GM21737 (cell line): ENCODE data around the gene UPB1.

Source experiments
- ATAC-seq: cut with Tn5 transposase; IDR thresholded peaks from one replicate; pipeline ENCODE4 v1.9.1; 2021; ENCODE audit warnings: mild to moderate bottlenecking, moderate library complexity; ENCODE audit not compliant: unreplicated experiment

Gene UPB1

DNA sequence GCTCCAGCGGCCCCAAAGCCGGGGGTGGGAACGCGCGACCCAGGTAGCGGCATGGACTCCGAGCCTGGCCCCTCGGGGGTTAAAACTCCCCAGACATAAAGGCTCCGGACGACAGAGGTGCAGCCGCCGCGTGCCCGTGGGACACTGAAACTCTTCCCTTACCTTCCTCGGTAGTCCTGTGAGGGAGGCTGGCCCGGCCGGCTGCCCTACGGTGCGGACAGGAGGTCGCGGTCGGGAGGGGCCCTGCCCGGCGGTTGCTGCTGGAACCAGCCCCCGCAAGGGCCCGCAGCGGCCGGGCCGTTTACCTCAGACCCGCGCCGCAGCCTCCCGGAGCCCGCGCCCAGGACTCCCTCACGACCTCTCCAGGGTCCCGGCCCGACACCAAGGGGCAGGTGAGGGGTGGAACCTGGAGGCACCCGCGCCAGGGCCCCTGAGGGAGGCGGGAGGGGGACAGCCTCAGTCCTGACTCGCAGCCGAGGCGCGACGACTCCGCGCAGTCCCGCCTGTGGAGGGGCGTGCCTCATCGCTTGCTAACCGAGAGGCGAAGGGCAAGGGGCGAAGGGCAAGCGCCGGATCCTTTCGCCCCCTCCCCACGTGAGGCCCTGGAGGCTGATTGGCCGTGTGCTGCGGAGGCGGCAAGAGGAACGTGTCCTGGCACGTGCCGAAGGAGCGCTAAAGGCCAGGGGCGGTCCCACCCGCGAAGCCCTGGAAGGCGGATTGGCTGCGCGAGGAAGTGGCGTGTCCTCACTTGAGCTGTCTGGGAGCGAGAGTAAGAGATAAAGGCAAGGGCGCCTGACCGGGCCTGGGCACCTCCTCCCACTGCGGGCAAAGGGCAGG, at the start of gene UPB1:
TSS of gene UPB1 (plus strand) at position 805 of the 837 bp plus-strand sequence. CDS start 72 bp downstream, outside the sequence.
- ATAC-seq: no peak

DNA sequence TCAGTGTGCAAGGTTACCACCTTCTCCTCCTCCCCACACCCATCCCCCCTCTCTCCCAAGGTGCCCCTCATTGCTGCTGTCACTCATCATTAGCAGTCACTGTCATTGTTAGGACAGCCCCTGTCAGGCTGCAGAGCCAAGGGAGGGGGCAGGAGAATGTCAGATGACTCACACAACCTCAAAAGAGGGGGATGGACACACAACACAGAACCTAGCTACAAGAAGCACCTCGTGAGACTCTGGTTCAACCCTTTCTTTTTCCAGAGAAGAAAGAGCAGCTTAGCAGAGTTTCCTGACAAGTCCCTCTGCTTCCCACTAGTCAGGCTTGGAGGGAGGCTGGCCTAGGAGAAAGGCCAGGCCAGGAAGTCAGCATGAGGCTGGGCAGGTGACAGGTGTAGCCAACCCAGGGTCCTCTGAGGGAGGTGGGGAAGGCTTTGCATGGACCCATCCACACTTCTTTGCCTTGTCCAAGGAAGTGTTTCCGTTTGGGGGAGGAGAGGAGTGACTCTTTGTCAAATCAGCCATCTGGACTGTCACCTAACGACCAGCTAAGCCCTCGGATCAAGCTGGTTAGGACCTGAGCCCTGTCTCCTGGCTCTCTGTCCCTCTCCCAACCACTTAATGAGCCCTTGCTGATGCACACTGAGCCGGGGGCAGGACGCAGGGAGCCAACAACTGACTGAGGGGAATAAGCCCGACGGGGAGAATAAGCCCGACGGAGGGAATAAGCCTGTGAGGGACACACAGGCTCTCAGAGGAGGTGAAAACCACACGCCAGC, 49.5 kb upstream of the UPB1 start:
- ATAC-seq: no peak

DNA sequence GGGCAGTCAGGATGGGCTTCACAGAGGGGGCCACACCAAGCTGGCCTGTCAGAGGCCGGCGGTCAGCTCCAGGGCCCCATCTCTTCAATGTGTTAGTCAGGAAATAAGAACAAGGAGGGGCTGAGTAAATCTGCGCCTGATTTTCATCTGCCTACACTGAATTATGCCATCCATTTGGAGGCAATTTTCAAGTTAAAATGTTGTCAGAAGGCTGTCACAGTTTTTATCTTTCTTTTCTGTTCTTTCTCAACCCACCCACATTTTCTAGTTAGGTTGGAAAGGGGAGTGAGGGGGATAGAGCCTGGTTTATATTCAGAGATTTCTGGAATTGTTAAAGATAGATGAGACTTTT, 48.9 kb upstream of the UPB1 start:
- no peak for ATAC-seq

DNA sequence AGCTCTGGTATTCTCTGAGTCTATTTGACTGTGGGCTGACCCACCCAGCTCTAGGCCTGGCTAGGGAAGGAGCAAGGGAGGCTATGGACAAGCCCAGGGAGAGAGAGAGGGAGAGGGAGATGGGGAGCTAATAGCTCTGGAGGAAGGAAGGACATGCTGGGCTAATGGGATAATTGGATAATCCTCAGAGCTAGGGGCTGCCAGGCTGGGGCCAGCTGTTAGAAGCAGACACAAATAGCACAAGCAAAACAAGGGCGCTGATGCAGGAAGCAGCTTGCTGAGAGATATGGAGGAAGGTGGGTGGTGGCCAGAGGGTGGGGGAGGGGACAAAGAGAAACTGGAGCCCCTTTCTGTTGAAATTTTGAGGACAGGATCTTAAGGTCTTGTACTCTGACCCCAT, 44.5 kb upstream of the UPB1 start:
- ATAC-seq: no peak

DNA sequence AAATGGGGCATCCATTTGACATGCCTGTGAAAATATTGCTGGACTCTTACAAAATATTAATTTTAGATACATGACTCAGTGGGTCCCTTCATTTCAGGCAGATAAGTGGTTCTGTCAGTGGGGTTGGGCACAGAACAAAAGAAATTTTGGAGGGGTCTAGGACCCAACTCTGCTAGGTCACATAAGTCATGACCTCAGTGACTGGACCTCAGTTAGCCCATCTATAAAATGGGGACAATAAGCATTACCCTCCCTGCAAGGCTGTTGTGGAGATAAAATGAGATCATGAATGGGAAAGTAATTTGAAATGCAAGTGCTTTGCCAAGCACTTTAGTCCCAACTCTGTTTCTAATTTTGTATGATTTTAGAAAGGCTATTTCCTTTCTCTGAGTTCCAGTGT, 44.0 kb upstream of the UPB1 start:
- no peak for ATAC-seq

DNA sequence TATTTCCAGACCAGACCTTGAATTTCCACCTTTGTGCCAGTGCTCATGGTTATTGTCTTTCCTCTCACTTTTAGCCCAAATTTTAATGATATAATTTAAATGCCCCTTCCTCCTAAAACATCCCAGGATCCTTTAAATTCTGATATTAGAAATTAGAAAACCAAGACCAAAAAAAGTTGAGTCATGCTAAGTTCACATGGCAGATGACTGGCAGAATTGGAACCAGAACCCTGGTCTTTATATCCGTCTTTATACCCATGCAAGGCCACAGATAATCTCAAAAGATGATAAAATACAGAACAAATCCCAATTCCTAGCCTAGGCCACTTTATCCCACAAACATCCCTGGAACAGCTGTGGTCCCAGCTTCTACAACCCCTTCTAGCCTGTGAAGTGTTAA, 41.3 kb upstream of the UPB1 start:
- ATAC-seq: no peak

DNA sequence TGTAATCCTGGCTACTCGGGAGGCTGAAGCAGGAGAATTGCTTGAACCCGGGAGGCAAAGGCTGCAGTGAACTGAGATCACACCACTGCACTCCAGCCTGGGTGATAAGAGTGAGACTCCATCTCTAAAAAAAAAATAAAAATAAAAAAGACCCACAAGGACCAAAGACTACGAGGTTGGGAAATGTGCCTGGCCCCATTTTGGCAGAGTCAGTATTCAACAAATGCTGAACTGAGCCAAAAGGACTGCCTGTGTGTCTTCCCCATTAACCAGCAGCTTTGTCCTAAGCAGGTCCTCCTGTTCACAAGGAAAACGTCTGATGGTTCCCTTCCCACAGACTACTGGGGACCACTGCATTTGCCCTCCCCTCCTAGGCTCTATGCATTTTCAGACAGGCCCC, 40.1 kb upstream of the UPB1 start:
- no peak for ATAC-seq

DNA sequence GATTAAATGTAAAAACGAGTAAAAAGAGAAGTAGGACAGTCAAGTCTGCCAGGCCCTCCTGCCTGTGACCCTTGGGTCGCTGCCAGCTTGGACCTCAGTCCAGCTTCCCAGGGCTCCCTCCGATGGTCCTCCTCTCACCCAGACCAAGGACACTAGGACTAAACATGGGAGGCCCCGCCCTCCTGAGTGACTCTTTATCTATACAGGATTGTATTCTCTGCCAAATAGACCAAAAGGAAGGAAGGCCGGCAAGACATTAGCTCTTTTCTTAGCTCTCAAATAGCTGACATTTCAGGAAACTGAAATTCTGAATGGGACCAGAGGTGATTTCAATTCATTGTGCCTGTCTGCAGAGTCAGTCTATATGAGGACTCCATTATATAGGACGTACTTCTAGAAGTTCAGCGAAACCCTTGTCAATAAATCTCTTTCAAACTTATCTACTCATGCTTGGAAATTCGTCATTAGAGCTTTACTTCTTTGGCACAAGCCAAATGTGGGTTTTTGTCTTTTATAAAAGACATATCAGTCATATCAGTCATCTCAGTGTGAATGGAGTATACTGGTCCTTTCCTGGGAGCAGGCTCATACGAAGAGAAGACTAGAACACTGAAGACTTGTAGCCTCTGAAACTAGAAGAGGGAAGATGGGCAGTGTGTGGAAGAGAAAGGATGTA, 39.2 kb upstream of the UPB1 start:
- ATAC-seq: no peak

DNA sequence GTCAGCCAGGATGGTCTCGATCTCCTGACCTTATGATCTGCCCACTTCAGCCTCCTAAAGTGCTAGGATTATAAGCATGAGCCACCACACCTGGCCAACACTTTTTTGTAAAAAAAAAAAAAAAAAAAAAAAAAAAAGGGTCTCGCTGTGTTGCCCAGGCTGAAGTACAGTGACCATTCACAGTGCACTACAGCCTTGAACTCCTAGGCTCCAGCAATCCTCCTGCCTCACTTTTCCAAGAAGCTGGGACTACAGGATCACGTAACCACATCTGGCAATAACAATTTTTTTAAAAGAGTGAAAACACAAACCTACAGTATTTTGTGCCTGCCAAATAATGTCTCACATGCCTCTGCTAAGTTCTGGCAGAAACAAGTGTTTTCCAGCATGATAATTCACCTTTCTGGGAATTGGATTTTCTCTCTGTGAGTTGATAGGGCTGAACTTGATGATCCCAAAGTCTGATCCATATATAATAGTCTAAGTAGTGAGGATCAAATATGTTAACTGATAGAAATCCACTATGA, 37.2 kb upstream of the UPB1 start:
- no peak for ATAC-seq

DNA sequence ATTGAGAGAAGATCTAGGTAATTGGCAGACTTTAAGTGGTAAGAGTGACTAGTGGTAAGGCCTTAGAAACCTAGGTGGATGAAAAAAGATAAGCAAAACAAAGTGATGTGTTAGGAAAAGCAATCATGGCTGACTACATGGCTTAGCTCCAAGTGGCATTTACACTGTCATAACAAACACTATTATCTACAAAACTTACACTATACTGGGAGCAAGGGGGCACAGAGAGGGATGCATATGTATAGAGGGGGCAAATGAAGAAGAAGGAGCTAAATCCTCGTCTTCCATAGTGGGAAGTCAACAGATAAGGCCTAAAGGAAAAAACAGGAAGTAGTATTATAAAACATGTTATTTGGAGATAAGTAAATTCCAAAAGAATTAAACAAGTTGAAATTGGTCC, 35.2 kb upstream of the UPB1 start:
- no peak for ATAC-seq

DNA sequence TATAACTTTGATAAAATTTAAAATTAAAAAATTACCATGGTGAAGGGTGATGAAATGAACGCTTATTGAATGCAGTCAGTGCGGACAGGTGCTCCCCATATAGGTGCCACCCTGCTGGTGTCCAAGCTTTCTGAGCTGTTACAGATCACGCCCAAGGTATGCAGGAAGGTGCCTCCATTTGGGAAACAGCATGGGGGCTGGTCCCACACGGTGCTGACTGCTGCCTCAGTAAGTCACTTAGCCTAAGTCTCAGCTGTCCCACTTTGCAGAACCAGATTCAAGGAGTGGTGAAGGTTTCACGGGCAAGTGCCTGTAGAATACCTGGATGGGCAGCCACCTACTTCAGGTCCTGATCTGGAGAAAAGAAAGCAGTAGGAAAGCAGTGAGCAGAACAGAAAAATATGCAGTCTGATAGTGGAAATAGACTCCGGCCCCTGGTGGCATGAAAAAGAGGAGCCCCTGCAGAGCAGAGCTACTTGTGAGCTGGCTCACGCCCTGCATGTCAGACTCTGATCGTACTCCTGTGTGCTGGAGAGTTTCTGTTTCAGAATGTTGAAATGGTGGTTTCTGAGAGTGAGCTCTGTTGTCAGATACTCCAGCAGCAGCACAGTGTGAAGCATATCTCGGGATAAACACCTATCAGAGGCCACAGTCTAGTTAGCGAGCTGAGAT, 34.6 kb upstream of the UPB1 start:
- ATAC-seq: no peak

DNA sequence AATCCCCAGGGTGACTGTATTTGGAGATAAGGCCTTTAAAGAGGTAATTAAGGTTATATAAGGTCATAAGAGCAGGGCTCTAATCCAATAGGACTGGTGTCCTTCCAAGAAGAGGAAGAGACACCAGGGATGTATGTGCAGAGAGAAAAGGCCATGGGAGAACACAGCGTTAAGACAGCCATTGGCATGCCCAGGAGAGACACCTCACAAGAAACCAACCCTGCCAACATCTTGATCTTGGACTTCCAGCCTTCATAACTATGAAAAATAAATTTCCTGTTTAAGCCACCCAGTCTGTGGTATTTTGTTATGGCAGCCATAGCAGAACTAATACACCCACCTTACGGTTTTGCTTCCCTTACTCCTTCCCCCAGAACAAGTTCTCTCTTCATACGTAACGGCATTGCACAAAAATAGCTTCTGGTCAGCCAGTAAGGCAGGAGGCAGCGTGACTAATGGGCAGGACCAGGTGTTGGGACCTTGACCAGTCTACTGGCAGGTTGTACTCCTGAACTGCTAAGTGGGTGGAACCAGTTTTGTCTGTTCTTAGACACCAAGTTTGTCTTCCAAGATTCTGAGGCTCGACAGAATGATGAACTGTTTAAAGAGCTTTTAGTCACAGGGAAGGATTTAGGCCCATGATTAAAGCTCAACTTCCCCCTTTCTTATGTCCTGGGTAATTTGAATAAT, 31.9 kb upstream of the UPB1 start:
- no peak for ATAC-seq

DNA sequence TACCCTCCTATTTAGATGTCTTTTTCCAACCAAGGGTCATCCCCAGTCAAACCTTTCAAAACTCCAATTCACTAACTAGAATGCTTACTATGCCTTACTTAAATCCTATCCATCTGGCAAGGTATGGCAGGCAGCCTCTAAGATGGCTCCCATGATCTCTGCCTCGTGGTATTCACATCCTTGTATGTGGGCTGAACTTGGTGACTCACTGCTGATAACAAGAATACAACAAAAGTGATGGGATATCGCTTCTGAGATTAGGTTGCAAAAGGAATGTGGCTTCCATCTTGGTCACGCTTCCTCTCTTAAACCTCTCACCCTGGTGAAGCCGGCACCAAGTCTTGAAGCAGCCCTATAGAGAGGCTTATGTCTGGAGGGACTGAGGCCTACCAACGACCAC, 29.6 kb upstream of the UPB1 start:
- no peak for ATAC-seq

DNA sequence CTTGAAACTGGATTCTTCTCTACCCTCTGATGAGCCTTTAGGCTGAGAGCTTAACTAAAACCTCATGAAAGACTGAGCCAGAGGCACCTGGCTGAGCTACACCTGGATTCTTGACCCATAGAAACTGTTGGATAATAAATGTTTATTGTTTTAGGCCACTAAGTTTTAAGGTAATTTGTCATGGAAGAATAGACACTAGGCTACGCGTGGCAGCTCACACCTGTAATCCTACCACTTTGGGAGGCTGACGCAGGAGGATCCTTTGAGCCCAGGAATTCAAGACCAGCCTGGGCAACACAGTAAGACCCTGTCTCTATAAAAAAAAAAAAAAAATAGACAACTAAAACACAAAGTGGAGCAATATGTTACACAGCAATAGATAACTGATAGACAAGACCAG, 29.2 kb upstream of the UPB1 start:
- no peak for ATAC-seq

DNA sequence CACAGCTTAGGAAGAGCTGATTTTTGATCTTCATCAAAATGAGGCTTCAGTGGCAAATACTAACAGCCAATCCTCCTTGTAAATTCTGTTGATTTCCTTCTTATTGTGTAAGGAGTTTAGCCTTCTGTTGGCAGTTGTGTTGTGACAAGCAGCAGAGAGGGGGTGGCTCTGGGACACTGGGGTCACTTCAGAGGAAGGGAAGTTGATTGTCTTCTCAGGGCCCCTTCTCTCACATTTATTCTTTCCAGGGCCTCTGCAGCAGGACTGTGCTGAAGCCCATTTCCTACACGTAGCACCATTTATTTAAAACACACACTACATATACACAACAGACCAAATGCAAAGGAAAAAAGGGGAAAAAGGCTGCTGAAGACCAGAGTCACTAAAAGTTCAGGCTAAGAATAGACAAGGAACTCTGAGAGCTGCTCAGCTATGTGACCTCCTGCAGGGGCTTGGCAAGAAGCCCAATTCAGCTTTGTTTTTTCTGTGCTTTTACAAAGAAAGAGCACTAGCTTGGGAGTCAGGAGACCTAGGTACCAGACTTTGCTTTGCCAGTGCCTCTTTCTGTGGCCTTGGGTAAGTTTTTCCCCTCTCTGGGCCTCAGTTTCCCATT, 28.3 kb upstream of the UPB1 start:
- no peak for ATAC-seq

DNA sequence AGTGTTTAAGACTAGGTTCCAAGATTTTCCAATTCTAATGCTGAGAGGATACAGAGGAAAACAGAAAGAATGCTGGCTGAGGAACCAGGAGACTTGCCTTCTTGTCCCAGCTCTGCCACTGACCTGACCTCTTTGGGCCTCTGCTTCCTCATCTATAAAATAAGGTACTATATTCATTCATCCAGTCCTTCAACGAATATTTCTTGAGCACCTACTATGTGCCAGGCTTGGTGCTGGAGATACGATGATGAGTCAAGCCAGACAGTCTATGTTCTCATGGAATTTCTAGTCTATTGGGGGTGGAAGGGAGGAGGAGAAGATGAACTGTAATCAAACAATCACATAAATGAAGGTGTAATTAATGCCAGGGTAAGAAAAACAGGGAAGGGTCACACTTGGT, 27.8 kb upstream of the UPB1 start:
- no peak for ATAC-seq

DNA sequence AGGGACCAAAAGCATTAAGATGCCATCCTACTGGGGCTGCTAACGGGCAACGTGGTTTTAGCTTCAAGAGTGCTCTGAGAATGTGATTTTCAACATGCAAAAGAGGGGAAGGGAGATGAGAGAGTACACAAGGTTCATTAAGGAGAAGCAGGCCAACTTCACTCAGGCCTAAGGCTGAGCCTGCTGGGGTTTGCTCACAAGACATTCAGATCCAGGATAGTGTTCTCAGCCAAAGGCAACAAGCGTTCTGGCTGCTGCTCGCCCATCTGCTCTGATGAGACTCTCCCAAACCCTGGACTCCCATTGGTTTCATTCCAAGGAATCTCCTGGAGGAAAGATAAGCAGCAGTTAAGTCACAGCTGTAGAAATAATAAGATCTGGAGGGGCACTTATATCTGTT, 23.6 kb upstream of the UPB1 start:
- no peak for ATAC-seq

DNA sequence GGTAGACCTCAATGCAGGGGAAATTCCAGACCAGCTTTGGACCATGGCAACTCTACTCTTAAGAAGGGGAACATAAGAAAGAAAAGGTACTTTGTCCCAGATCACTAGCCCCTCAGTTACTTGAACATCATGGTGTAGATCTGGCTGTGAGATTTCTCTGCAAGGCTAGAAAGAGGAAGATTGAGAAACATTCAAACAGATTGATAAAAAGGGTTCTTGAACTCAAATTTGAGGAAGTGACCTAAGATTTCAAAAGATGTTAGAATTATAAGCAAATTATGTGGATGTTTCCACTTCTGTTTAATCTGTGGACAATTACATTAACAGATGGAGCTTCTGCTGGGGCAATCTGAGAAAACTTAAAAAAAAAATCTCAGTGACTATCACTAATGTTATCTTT, 21.8 kb upstream of the UPB1 start:
- ATAC-seq: no peak

DNA sequence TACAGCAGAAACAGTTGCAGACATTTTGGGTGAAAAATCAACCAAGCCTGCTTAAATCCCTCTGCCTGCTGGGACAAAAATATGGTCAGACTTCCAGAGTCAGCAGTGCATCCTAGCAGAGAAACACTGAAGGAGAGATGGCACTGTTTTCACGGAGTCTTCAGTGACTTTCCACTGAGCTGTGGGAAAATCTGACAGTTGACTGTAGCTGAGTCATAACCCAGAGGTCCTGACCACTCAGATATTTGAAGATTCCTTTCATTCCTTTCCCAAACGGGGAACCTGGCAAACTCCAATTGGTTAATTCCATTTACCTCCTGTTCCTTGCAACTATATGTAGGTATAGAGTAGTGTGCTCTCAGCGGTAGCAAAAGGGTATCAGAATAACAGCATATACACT, 20.9 kb upstream of the UPB1 start:
- no peak for ATAC-seq

DNA sequence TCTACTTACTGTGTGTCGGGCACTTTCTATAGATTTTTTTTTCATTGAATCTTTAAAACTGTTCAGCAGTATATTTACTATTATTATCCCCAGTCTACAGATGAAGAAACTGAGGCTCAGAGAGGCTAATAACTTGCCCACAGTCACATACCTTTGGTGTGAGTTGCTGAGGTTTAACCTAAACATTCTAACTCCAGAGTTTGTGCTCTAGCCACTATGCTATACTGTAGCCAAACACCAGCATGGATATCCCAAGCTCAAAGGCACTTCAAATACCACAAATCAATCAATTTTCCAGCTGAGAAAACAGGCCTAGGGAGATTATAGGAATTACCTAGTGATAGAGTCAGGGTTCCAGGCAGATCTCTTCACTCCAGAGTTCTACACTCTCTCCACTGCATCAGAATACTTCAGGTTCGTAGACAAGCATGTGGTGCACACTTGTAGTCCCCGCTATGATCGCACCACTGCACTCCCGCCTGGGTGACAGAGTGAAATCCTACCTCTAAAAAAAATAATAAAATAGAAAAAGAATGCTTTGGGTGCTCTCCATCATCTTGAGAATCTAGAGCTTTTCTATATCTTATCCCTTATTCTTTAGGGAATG, 20.4 kb upstream of the UPB1 start:
- ATAC-seq: no peak
